Germinal center (tissue), 1 donor: ENCODE results near the gene ACAA1.
"Not testable (repeated sequence)": the region's sequence is repeated elsewhere in the genome, so short reads cannot be mapped to it uniquely, and the experiment has no call there.

Experiments used
- DNase-seq: peaks from one replicate; pipeline ENCODE4 v3.0.0; 2012; ENCODE audit warnings: mixed read lengths, low spot score

ACAA1 gene

GRCh38 chr3:38136777-38137614 is at the start of gene ACAA1:
TSS of gene ACAA1 (minus strand) at chr3:38137127. CDS start at chr3:38137035, 92 bp downstream.
- DNase-seq: peak; percentile 98

GRCh38 chr3:38177181-38177580 is 40.3 kb upstream of the ACAA1 start:
- no peak for DNase-seq

GRCh38 chr3:38173834-38174418 is 37.0 kb upstream of the ACAA1 start:
- DNase-seq: no peak

- DNase-seq: no peak
Measured at GRCh38 chr3:38171622-38172021, 34.7 kb upstream of the ACAA1 start.

GRCh38 chr3:38170722-38171121 is 33.8 kb upstream of the ACAA1 start:
- no peak for DNase-seq

- DNase-seq: no peak
Measured at GRCh38 chr3:38169027-38169317, 32.0 kb upstream of the ACAA1 start.

- no peak for DNase-seq
Measured at GRCh38 chr3:38168151-38169026, 31.5 kb upstream of the ACAA1 start.

- DNase-seq: no peak
Measured at GRCh38 chr3:38167591-38167990, 30.7 kb upstream of the ACAA1 start.

- DNase-seq: peak; percentile 54
Measured at GRCh38 chr3:38165722-38166387, 28.9 kb upstream of the ACAA1 start.

- peak; percentile 97 for DNase-seq
Measured at GRCh38 chr3:38164952-38165721, 28.2 kb upstream of the ACAA1 start, which contains the start of gene OXSR1. TSS of gene OXSR1 (plus strand) at chr3:38165537. CDS start at chr3:38165877, 340 bp downstream.

GRCh38 chr3:38164643-38164951 is 27.7 kb upstream of the ACAA1 start:
- DNase-seq: no peak

GRCh38 chr3:38163841-38164642 is 27.1 kb upstream of the ACAA1 start:
- DNase-seq: no peak

GRCh38 chr3:38163117-38163840 is 26.4 kb upstream of the ACAA1 start:
- DNase-seq: peak; percentile 20

GRCh38 chr3:38160704-38161103 is 23.8 kb upstream of the ACAA1 start:
- not testable (repeated sequence) for DNase-seq

GRCh38 chr3:38158472-38158871 is 21.5 kb upstream of the ACAA1 start:
- DNase-seq: no peak

- DNase-seq: no peak
Measured at GRCh38 chr3:38157595-38157994, 20.7 kb upstream of the ACAA1 start.

- DNase-seq: no peak
Measured at GRCh38 chr3:38157117-38157516, 20.2 kb upstream of the ACAA1 start.

- no peak for DNase-seq
Measured at GRCh38 chr3:38155825-38156224, 18.9 kb upstream of the ACAA1 start.

GRCh38 chr3:38154625-38155255 is 17.8 kb upstream of the ACAA1 start:
- DNase-seq: no peak
